ENCODE results near the gene MYB. TPM values are rescaled to one million over a fixed set of nuclear protein-coding genes. Genes with fewer than 3 reads are reported as not detected.

Gene MYB
- total and polyA plus RNA-seq, 2 of the 13 experiments (the other 11 are each of a cell fraction or from before 2014, with no cell fraction given) = 0.04 to 0.20 TPM

DNA sequence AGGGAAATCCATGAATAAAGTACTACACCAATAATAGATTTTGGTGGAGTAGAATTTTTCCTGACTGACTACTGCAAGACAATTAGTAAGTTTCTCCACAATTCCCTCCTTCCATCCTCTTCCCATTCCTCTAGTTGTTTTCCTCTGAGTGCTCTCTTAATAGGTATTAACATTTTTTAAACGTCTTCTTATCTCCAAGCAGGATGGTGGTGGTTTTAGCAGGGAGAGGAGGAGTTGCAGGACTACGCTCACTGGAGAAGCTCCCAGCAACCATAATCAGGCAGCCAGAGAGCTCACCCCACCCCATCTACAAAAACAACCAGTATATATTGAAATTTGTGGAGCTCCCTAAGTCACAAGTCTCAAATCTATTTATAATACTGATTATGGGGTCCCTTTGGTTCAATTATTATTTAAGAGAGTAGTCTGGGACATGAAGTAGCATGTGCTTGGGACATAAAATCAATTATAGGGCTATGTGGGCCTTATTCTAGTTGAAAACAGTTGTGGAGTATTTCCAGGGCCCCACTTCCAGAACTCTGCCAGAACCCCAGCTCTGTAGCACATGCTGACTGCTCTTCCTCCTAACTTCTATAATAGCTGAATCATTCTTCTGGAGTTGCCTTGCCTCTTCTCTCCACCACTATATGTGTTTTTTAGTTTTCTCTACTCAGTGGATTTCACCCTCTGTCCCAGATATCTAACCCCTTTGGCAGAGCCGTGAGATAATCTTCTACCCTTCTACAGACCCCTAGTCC is 49.8 kb downstream of the MYB start:
- Histone ChIP-seq H3K27ac (ENCODE audit: extremely low read length, insufficient read depth, low read length) (no peak overlapping the region), H3K4me1 (ENCODE audit: insufficient read depth, low read length) (no peaks in the 10 kb centered on the region), H3K9ac (ENCODE audit: insufficient read depth, low read depth, low read length) (no peak overlapping the region), H3K79me2 (ENCODE audit: insufficient read depth, low read length) (no peaks in the 10 kb centered on the region), H4K20me1 (ENCODE audit: insufficient read depth, low read length) (no peaks in the 10 kb centered on the region), H3K9me3 (ENCODE audit: low read length) (no peaks in the 10 kb centered on the region), H3K36me3 (replicated peaks in 1 of 2; ENCODE audit: control insufficient read depth in 1 of 2, insufficient read depth in 2 of 2, low read length in 2 of 2) (no peaks in the 10 kb centered on the region), H2AFZ (ENCODE audit: low read length) (no peak overlapping the region), H3K27me3 (ENCODE audit: control insufficient read depth in 1 of 2, insufficient read depth in 2 of 2, low read length in 2 of 2) (peaks cover 0 to 9% of the 10 kb centered on the region in 2 experiments; a peak in 1 of 5 replicates), H3K4me3 (replicated peaks in 1 of 3; ENCODE audit: insufficient read depth in 1 of 3, low read depth in 2 of 3, low read length in 3 of 3) (no peak overlapping the region), H3K4me2 (ENCODE audit: low read depth, low read length) (no peak overlapping the region)
- DNase-seq (ENCODE audit: low spot score) = no peak
- ChIA-PET POLR2A (no interaction called here), CTCF (ENCODE audit: low intra/inter-chr PET ratio, low total read pairs) (no interaction called here)
- FAIRE-seq = no peak
- in situ Hi-C loops (cut with HindIII; ENCODE audit: extremely low pct_ligation_motif_present, low pct_unique_long_range_greater_than_20kb) (no loop called here), intact Hi-C loops (cut with micrococcal nuclease; ENCODE audit: unreplicated experiment) (no loop called here)
- no TSS peak for BruUV-seq (replicated peaks)
- no peak for ATAC-seq
- WGBS (ENCODE audit: low lambda C conversion rate) = 23% methylated on average over 3 of the region's 3 CpGs
- no peak for TF ChIP-seq SYNCRIP (IDR thresholded peaks at IDR 0.05; ENCODE audit: insufficient read depth, low read depth, low read length)

- no peak for ATAC-seq
- no TSS peak for BruUV-seq (replicated peaks)
- DNase-seq (ENCODE audit: low spot score) = no peak
- Histone ChIP-seq H3K79me2 (ENCODE audit: insufficient read depth, low read length) (no peaks in the 10 kb centered on the region), H3K4me1 (ENCODE audit: insufficient read depth, low read length) (no peaks in the 10 kb centered on the region), H3K9me3 (ENCODE audit: low read length) (no peaks in the 10 kb centered on the region), H3K27ac (ENCODE audit: extremely low read length, insufficient read depth, low read length) (no peak overlapping the region), H3K9ac (ENCODE audit: insufficient read depth, low read depth, low read length) (no peak overlapping the region), H3K4me2 (ENCODE audit: low read depth, low read length) (no peak overlapping the region), H3K4me3 (replicated peaks in 1 of 3; ENCODE audit: insufficient read depth in 1 of 3, low read depth in 2 of 3, low read length in 3 of 3) (no peak overlapping the region), H2AFZ (ENCODE audit: low read length) (no peak overlapping the region), H3K27me3 (ENCODE audit: control insufficient read depth in 1 of 2, insufficient read depth in 2 of 2, low read length in 2 of 2) (peaks cover 0 to 11% of the 10 kb centered on the region in 2 experiments; a peak in 1 of 5 replicates), H3K36me3 (replicated peaks in 1 of 2; ENCODE audit: control insufficient read depth in 1 of 2, insufficient read depth in 2 of 2, low read length in 2 of 2) (no peaks in the 10 kb centered on the region), H4K20me1 (ENCODE audit: insufficient read depth, low read length) (no peaks in the 10 kb centered on the region)
- FAIRE-seq = no peak
- intact Hi-C loops (cut with micrococcal nuclease; ENCODE audit: unreplicated experiment) = no loop called here
- POLR2A ChIA-PET = no interaction called here
- in situ Hi-C loops (cut with HindIII; ENCODE audit: extremely low pct_ligation_motif_present, low pct_unique_long_range_greater_than_20kb) = no loop called here
- WGBS (ENCODE audit: low lambda C conversion rate) = 40% methylated on average over 1 of the region's 1 CpG
- TF ChIP-seq ZNF138 (CRISPR knock-in tag; IDR thresholded peaks at IDR 0.05; ENCODE audit: low read depth) (no peak), CBX5 (CRISPR knock-in tag; IDR thresholded peaks at IDR 0.05; ENCODE audit: borderline replicate concordance) (no peak), ZNF569 (CRISPR knock-in tag; IDR thresholded peaks at IDR 0.05; ENCODE audit: borderline replicate concordance) (no peak), HNF1B (CRISPR knock-in tag; IDR thresholded peaks at IDR 0.05) (no peak), ZNF792 (CRISPR knock-in tag; IDR thresholded peaks at IDR 0.05) (no peak), CBX1 (IDR thresholded peaks at IDR 0.05; ENCODE audit: low read depth) (no peak), ZNF414 (CRISPR knock-in tag; IDR thresholded peaks at IDR 0.05) (no peak), KDM5B (CRISPR knock-in tag; IDR thresholded peaks at IDR 0.05; ENCODE audit: borderline replicate concordance) (no peak), RFXAP (CRISPR knock-in tag; IDR thresholded peaks at IDR 0.05; ENCODE audit: borderline replicate concordance) (no peak), SMAD9 (CRISPR knock-in tag; IDR thresholded peaks at IDR 0.05) (no peak), EHMT2 (IDR thresholded peaks at IDR 0.05; ENCODE audit: borderline replicate concordance, low read depth, low read length) (no peak)
- CTCF ChIA-PET (ENCODE audit: low intra/inter-chr PET ratio, low total read pairs) = no interaction called here
Measured at GRCh38 chr6:135231469-135231844, 50.3 kb downstream of the MYB start.
